NCI-H2029 (cell line): ENCODE data around the gene CD47.
A peak's percentile ranks its signal among the peaks of the same experiment; 100 is the strongest.

ENCODE experiments used
- DNase-seq: peaks from one replicate; lab custom pipeline; 2025; lab: John Stamatoyannopoulos, UW

CD47 gene

GRCh38 chr3:108090701-108091497 lies at the start of gene CD47:
Gene CD47 (minus strand): TSS chr3:108091031. CDS start chr3:108090908, 123 bp downstream.
- peak; percentile 82 for DNase-seq

DNA sequence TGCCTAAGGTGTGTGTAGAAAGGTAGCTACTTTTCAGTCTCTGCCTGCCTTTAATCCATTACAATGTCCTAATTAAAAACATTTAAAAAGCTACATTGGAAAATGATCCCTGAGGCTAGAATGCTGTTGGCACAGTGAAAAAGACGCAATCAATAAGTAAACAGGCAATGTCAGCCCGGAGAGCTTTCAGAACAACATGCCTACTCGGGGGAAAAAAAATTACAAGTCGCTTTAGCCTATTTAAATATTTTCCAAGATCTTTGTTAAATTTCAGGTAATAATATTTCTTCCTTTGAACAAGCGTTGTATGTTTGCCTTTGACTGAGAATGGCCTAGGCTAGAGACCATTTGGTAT lies 46.6 kb upstream of the CD47 start:
- no peak for DNase-seq

DNA sequence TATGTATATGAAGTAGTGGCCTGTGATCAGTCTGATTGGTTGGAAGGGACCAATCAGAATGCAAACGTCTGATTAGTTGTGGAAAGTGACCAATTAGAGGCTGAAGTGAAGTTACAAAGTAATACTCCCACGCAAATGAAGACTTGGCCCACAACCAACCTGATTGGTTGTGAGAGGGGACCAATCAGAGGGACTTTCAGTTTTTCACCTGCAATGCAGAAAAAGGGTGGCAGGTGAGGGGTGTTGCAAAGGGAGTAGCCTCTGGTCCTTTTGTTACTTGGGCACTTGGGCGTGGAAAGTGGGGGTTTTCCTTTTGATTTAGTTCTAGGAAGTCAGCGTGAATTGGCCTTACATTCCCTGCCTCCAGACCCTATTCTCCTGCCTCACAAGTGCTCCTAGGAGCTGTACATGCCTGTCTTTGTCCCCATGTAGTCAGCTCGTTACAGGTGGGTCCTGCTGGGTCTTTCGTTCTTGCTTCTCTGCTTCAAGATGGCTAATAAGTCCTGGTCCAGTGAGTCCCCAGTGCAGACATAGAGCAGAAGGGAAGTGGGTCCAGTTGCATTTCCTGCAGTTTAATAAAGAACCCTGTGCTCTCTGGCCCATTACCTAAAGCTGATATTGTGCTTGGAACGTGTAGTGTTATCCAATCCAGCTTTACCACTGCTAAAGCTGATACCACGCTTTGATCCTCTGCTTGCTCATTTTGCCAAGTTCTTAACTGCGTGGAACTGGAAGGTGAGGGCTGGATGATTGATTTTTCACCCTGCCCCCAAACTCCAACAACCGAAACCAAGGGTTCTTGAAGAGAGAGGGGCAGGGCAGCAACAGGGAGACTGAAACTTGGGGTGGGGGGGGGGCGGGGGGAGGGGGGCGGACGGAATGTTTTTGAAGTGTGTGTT lies 46.0 kb upstream of the CD47 start:
- DNase-seq = no peak

GRCh38 chr3:108134555-108134880 lies 43.7 kb upstream of the CD47 start:
- no peak for DNase-seq

- no peak for DNase-seq
Measured at GRCh38 chr3:108133858-108134554, 43.2 kb upstream of the CD47 start.

DNA sequence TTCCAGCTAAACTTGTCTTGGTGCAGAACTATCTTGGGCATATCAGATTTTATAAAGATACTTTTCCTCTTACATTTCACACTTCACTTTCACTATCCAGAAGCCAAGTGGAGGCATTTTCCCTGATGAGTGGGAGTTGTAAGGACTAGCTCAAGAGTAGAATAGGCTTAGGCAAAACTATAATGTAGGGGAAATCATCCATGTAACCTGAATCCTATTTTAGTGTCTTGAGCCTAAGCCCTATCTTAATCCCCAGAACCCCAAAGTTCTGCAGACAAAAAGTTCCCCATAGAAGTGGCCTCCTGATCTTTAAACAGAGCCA lies 42.2 kb upstream of the CD47 start:
- no peak for DNase-seq

GRCh38 chr3:108131475-108132134 lies 40.8 kb upstream of the CD47 start:
- no peak for DNase-seq

GRCh38 chr3:108130701-108131474 lies 40.1 kb upstream of the CD47 start:
- no peak for DNase-seq

DNA sequence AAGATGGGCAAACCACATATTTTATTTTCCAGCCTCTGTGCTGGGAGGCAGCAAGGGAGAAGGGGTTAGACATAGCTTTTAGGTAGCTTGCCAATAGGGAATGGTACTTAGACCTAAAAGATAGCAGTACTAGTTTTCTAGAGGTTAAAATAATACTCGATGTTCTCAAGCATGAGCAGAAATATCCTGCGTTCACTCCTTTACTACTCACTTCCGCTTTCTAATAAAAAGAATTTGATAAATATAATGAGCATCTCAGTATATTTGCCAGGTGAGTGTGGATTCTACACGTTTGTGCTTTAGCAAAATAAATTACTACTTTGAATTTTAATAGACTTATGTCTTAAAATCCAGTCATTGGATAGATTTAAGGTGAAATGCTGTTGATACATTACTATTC lies 39.4 kb upstream of the CD47 start:
- no peak for DNase-seq

GRCh38 chr3:108127301-108127988 lies 36.6 kb upstream of the CD47 start:
- no peak for DNase-seq

GRCh38 chr3:108126348-108126747 lies 35.5 kb upstream of the CD47 start:
- no peak for DNase-seq

DNA sequence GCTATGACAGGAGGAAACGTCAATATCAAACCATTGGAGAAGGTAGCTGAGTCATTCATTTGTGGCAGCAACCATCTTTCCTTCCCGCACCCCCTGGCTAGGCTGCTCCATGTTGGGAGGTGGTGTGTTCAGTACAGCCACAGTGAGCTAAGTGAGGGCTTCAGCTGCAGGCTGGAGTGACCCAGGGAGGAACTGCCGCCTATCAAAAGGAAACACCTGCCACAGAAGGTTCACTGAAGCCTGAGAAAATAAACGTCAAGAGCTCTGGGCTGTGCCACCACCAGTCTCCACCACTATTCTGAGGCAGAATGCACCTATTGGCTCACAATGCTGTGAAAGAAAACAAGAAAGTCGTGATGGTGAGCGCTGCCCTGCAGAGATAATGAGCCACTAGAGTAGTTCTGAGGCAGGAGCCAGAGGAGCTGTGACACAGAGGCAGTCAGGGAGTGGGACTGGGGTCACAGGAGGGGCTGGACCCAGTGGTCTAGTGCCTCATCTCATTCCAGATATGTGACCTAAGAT lies 34.8 kb upstream of the CD47 start:
- DNase-seq = peak; percentile 22

DNA sequence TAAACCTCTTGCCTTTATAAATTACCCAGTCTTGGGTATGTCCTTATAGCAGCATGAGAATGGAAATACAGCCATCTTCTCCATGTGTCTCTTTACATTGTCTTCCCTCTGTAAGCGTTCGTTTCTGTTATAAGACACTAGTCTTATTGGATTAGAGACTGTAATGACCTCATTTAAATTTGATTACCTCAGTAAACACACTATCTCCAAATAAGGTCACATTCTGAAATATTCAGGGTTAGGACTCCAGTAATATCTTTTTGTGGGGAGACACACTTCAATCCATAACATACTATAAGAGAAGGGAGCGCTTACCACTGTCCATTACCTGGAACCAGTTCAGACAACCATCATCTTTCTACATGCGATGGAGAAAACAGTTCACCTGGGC lies 34.3 kb upstream of the CD47 start:
- DNase-seq = no peak

GRCh38 chr3:108124337-108125152 lies 33.7 kb upstream of the CD47 start:
- DNase-seq = no peak

GRCh38 chr3:108123326-108123725 lies 32.5 kb upstream of the CD47 start:
- DNase-seq = no peak

GRCh38 chr3:108122276-108122675 lies 31.4 kb upstream of the CD47 start:
- no peak for DNase-seq

DNA sequence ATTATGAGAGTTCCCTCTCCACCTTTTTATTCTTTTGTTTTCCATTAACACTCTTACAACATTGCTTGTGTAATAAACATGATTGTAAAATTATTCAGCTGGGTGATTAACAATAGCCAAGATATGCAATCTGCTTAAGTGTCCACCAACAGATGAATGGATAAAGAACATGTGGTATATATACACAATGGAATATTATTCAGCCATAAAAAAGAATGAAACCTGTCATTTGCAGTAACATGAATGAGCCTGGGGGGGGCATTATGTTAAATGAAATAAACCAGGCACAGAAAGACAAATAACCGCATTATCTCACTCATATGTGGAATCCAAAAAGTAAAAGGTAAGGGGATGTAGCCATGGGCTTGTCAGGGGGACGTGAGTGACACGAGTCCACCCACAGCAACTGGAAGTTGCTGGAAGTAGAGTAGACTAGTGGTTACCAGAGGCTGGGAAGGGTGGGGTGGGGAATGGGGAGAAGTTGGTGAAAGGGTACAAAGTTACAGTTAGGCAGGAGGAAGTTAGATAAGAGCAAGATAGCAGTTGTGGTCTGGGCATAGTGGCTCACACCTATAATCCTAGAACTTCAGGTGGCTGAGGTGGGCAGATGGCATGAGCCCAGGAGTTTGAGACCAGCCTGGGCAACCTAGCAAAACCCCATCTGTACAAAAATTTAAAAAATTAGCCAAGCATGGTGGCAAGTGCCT lies 28.7 kb upstream of the CD47 start:
- DNase-seq = no peak

GRCh38 chr3:108118038-108118768 lies 27.4 kb upstream of the CD47 start:
- DNase-seq = no peak
